GM10266 (cell line): ENCODE measurements around the gene PRSS38.

ENCODE experiments used
- DNase-seq: peaks from one replicate; pipeline ENCODE4 v3.0.0; 2012; ENCODE audit errors: extremely low spot score
- CTCF ChIP-seq: IDR thresholded peaks from 2 replicates; pipeline ENCODE4 v1.5.1; 2012; ENCODE audit warnings: mild to moderate bottlenecking, low read depth; ENCODE audit not compliant: control insufficient read depth, insufficient read depth; ENCODE audit errors: missing control alignments

Gene PRSS38

GRCh38 chr1:227816750-227817446 is 1.4 kb downstream of the PRSS38 start:
- no peak for DNase-seq
- TF ChIP-seq CTCF, result no peak

- no peak for TF ChIP-seq CTCF
- DNase-seq, result no peak
Measured at GRCh38 chr1:227823537-227823936, 8.1 kb downstream of the PRSS38 start.

DNA sequence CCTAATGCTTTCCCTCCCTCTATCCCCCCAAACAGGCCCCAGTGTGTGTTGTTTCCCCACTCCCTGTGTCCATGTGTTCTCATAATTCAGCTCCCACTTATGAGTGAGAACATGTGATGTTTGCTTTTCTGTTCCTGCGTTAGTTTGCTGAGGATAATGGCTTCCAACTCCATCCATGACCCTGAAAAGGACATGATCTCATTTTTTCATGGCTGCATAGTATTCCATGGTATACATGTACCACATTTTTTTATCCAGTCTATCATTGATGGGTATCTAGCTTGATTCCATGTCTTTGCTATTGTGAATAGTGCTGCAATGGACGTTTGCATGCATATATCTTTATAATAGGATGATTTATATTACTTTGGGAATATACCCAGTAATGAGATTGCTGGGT is 8.7 kb downstream of the PRSS38 start:
- TF ChIP-seq CTCF, result no peak
- no peak for DNase-seq

DNA sequence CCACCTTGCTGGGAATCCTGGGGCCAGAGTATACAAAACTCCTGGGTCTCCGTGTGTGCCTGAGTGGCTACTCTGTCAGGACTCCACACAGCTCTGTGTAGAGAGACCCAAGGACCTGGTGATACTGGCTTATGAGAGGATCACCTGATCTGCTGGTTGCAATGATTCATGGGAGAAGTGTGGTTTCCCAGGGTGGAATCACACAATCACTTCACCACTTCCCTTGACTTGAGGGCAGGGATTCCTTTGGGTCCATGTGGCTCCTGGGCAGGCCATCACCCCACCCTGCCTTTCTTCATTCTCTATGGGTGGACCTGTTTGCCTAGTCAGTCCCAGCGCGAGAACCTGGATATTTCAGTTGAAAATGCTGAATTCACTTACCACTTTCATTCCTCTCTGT is 13.3 kb downstream of the PRSS38 start:
- DNase-seq, result no peak
- no peak for TF ChIP-seq CTCF

DNA sequence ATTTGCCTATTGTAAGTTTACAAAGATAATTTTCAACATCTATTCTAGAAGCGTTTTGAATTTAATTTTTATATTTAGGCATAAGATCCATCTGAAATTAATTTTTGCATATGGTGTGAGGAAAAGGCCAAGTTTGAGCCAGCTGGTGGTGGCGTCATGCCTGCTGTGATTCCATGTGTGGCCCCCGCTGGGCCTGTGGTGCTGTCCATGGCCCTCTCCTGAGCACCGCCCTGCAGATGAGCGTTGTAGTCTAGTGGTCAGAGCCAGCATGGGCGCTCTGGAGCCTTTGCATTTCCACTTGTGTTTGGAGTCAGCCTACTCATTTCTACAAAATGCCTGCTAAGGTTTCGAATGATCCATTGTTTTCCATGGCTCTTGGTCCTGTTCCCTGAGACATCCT is 22.7 kb downstream of the PRSS38 start:
- TF ChIP-seq CTCF, result no peak

GRCh38 chr1:227841096-227841495 is 25.6 kb downstream of the PRSS38 start:
- no peak for TF ChIP-seq CTCF

More for the DNA sequence above, 22.7 kb downstream of the PRSS38 start:
- DNase-seq, result no peak

DNA sequence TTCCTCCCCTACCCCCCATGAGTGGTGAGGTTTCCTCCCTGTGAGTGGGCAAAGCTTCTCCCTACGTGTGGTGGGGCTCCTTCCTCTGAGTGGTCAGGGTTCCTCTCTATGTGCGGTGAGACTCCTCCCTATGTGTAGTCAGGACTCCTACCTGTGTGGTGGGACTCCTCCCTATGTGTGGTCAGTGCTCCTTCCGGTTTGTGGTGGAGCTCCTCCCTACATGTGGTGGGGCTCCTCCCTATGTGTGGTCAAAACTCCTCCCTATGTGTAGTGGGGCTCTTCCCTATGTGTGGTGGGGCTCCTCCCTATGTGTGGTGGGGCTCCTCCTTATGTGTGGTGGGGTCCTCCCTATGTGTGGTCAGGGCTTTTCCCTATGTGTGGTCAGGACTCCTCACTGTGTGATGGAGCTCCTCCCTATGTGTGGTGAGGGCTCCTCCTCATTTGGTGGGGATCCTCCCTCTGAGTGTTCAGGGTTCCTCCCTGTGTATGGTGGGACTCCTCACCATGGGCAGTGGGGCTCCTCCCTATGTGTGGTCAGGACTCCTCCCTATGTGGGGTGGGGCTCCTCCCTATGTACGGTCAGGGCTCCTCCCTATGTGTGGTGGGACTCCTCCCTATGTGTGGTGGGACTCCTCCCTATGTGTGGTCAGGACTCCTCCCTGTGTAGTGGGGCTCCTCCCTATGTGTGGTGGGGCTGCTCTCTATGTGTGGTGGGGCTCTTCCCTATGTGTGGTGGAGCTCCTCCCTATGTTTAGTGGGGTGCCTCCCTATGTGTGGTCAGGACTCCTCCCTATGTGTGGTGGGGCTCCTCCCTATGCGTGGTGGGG is 29.1 kb downstream of the PRSS38 start:
- no peak for TF ChIP-seq CTCF
- no peak for DNase-seq

More at GRCh38 chr1:227841096-227841495, 25.6 kb downstream of the PRSS38 start:
- DNase-seq, result no peak
